Psoas muscle (tissue), 8 donors: ENCODE measurements around the gene PDCD7. TPM values are rescaled to one million over a fixed set of nuclear protein-coding genes. Genes with fewer than 3 reads are reported as not detected.
A peak's percentile ranks its signal among the peaks of the same experiment; 100 is the strongest.

Experiments used
- ATAC-seq, 4 donors: fragments of 200-7000 bp; cut with Tn5 transposase; one replicate each; pipeline ENCODE4 v1.9.1; 2020; ENCODE audit warnings: moderate library complexity in 3 of 4, mild to moderate bottlenecking in 2 of 4
- DNase-seq, 2 donors: peaks; one replicate each; pipeline ENCODE4 v3.0.0-alpha.2; 2020
- H3K27ac ChIP-seq: fragments of 200-600 bp; one replicate; pipeline ENCODE4 v1.8.0; 2022
- H3K27me3 ChIP-seq, 3 donors: fragments of 200-600 bp in 1 of 3; one replicate each; pipeline versions ENCODE4 v1.6.1 to v1.8.0; 2013 to 2022; ENCODE audit warnings: low read length in 2 of 3, mild to moderate bottlenecking in 2 of 3, moderate library complexity in 1 of 3; ENCODE audit not compliant: insufficient read depth in 3 of 3
- H3K36me3 ChIP-seq, 2 donors: fragments of 200-600 bp in 1 of 2; one replicate each; pipeline versions ENCODE4 v1.6.1 to v1.8.0; 2013 to 2022; ENCODE audit warnings: low read depth in 1 of 2, mild to moderate bottlenecking in 1 of 2, moderate library complexity in 1 of 2; ENCODE audit not compliant: insufficient read depth in 1 of 2
- H3K4me1 ChIP-seq: fragments of 200-600 bp; one replicate; pipeline ENCODE4 v1.8.0; 2022
- H3K4me3 ChIP-seq: fragments of 200-600 bp; one replicate; pipeline ENCODE4 v1.8.0; 2022; ENCODE audit warnings: mild to moderate bottlenecking
- H3K9me3 ChIP-seq: fragments of 200-600 bp; one replicate; pipeline ENCODE4 v1.8.0; 2022
- CTCF ChIP-seq: fragments of 200-600 bp; IDR thresholded peaks from one replicate; pipeline ENCODE4 v1.8.0; 2022; ENCODE audit warnings: antibody characterized with exemption
- WGBS, 3 donors: extraction: QIAGEN DNeasy Blood & Tissue Kit; methylation state at CpG; one replicate each; pipeline versions ENCODE4 v1.1.6 to v1.1.7; 2013; 5-methylcytosine and 5-hydroxymethylcytosine counted together
- intact Hi-C, 2 donors: fragments of 100-400 bp; cut with DNase I; formaldehyde crosslinking; loops; one replicate each; pipeline versions ENCODE4 v1.11.0 to v1.14.2; 2022
- polyA plus RNA-seq, 3 donors: library from polyadenylated mRNA; stranded (reverse); fragments of 200-250 nt; gene quantifications; one replicate each; pipeline ENCODE4 v1.2.3, GENCODE V29; 2013
- total RNA-seq, 4 donors: library from RNA; stranded (reverse); fragmentation: NEBNext Ultra II Directional in 2 of 4; extraction: Animal tissue kit (Norgen Biotek cat#: 25700) in 2 of 4; gene quantifications; one replicate each; pipeline versions ENCODE4 v1.2.1 to v1.2.4, GENCODE V29; 2021 to 2023
- donor health status: healthy with polysubstance abuse.
- donor health status: DM: no; HTN: no; CAD: no; lungs with moderate emphysema.
- donor health status: Bipolar disorder and iron deficiency.
- donor health status: healthy.
- donor health status: DM: yes; HTN: yes; CAD: no.
- donor health status: DM: no; HTN: no; CAD: no.
- donor health status: DM: no; HTN: no; CAD: no.
- donor health status: DM: yes; HTN: yes; CAD: no.

PDCD7 gene
- total and polyA plus RNA-seq, 7 donors, result 6.8 to 22.4 (median 14.5) TPM

- H3K4me1 ChIP-seq, result peaks cover 64% of the 10 kb centered on the region
- intact Hi-C loops, result no loop called here
These were observed 50.3 kb downstream of the PDCD7 start for GRCh38 chr15:65083262-65083701.

GRCh38 chr15:65082303-65082953, 51.2 kb downstream of the PDCD7 start:
- Histone ChIP-seq H3K27me3 (no peaks in the 10 kb centered on the region), H3K27ac (peak overlapping the region; percentile 54), H3K9me3 (no peaks in the 10 kb centered on the region), H3K36me3 (no peaks in the 10 kb centered on the region), H3K4me1 (peaks cover 64% of the 10 kb centered on the region), H3K4me3 (no peak overlapping the region)
- no peak for TF ChIP-seq CTCF
- ATAC-seq (no peak), DNase-seq (no peak)
- intact Hi-C loops, result no loop called here
- 28 to 42% (median 32%) methylated on average over 7 of the region's 7 CpGs for WGBS, 3 donors

More at GRCh38 chr15:65083262-65083701, 50.3 kb downstream of the PDCD7 start:
- DNase-seq, result no peak
- Histone ChIP-seq H3K4me3 (no peak overlapping the region), H3K36me3 (no peaks in the 10 kb centered on the region), H3K27ac (peak overlapping the region; percentile 50), H3K9me3 (no peaks in the 10 kb centered on the region), H3K27me3 (no peaks in the 10 kb centered on the region)
- WGBS, 3 donors, result 45 to 55% (median 50%) methylated on average over 7 of the region's 7 CpGs
- peak in 1 of 4 donors; percentile 19 for ATAC-seq
- peak; percentile 28 for TF ChIP-seq CTCF

- no peak for DNase-seq
- H3K27me3 ChIP-seq, result no peaks in the 10 kb centered on the region
- no peak overlapping the region for H3K4me3 ChIP-seq
- H3K36me3 ChIP-seq, result no peaks in the 10 kb centered on the region
- intact Hi-C loops, result no loop called here
- no peaks in the 10 kb centered on the region for H3K9me3 ChIP-seq
- 79 to 85% (median 82%) methylated on average over 5 of the region's 5 CpGs for WGBS, 3 donors
- H3K4me1 ChIP-seq, result peaks cover 58% of the 10 kb centered on the region
- TF ChIP-seq CTCF, result no peak
- no peak for ATAC-seq
- peak overlapping the region; percentile 54 for H3K27ac ChIP-seq
These were observed 51.9 kb downstream of the PDCD7 start for GRCh38 chr15:65081758-65082157.

GRCh38 chr15:65081270-65081669, 52.3 kb downstream of the PDCD7 start:
- no peak overlapping the region for H3K4me3 ChIP-seq
- H3K4me1 ChIP-seq, result peaks cover 59% of the 10 kb centered on the region
- peak overlapping the region; percentile 54 for H3K27ac ChIP-seq
- H3K36me3 ChIP-seq, result no peaks in the 10 kb centered on the region
- TF ChIP-seq CTCF, result no peak
- WGBS, 3 donors, result 31 to 48% (median 40%) methylated on average over 6 of the region's 6 CpGs
- ATAC-seq (no peak), DNase-seq (no peak)
- H3K9me3 ChIP-seq, result no peaks in the 10 kb centered on the region
- H3K27me3 ChIP-seq, result no peaks in the 10 kb centered on the region
- intact Hi-C loops, result no loop called here

GRCh38 chr15:65079580-65079979, 54.0 kb downstream of the PDCD7 start:
- TF ChIP-seq CTCF, result no peak
- Histone ChIP-seq H3K27ac (peak overlapping the region; percentile 15), H3K9me3 (no peaks in the 10 kb centered on the region), H3K27me3 (no peaks in the 10 kb centered on the region), H3K4me3 (no peak overlapping the region), H3K4me1 (peaks cover 43% of the 10 kb centered on the region), H3K36me3 (no peaks in the 10 kb centered on the region)
- intact Hi-C loops, result no loop called here
- ATAC-seq (no peak), DNase-seq (no peak)
- 39 to 52% (median 43%) methylated on average over 5 of the region's 5 CpGs for WGBS, 3 donors
